ENCODE results near the gene MAST3.

GRCh38 chr19:18197941-18198340, 100.4 kb downstream of the MAST3 start:
- no peak for TF ChIP-seq CTCF (IDR thresholded peaks at IDR 0.05)
- TF ChIP-seq POLR2A (IDR thresholded peaks at IDR 0.05), result no peak
